Uterus (tissue), 4 donors: ENCODE results near the gene SAMD10. TPM values are rescaled to one million over a fixed set of nuclear protein-coding genes. Genes with fewer than 3 reads are reported as not detected.
A peak's percentile ranks its signal among the peaks of the same experiment; 100 is the strongest.

Source experiments
- DNase-seq, 2 donors: peaks; one replicate each; pipeline ENCODE4 v3.0.0-alpha.2; 2019 to 2020
- H3K27ac ChIP-seq, 2 donors: fragments of 200-600 bp; sonication (generic); 1 replicate in 1 of 2; 2 replicates in 1 of 2; pipeline ENCODE4 v1.5.1; 2016 to 2018
- H3K27me3 ChIP-seq, 2 donors: fragments of 200-600 bp; sonication (generic); one replicate each; pipeline ENCODE4 v1.5.1; 2018 to 2019; ENCODE audit warnings: control low read depth in 1 of 2
- H3K36me3 ChIP-seq, 2 donors: fragments of 200-600 bp; sonication (generic); one replicate each; pipeline ENCODE4 v1.5.1; 2019; ENCODE audit warnings: control low read depth in 1 of 2
- H3K4me1 ChIP-seq, 2 donors: fragments of 200-600 bp; sonication (generic); one replicate each; pipeline ENCODE4 v1.5.1; 2018 to 2019; ENCODE audit warnings: control low read depth in 1 of 2
- H3K4me3 ChIP-seq, 2 donors: fragments of 200-600 bp; sonication (generic); 1 replicate in 1 of 2; 2 replicates in 1 of 2; pipeline ENCODE4 v1.5.1; 2018 to 2019; ENCODE audit warnings: mild to moderate bottlenecking in 1 of 2
- H3K9me3 ChIP-seq, 2 donors: fragments of 200-600 bp; sonication (generic); one replicate each; pipeline ENCODE4 v1.5.1; 2019; ENCODE audit warnings: control low read depth in 1 of 2
- CTCF ChIP-seq, 4 experiments: fragments of 200-600 bp in 2 of 4; fragments of 450-650 bp in 2 of 4; sonication (generic) in 2 of 4; IDR thresholded peaks; one replicate each; pipeline ENCODE4 v1.5.1; 2016 to 2019; ENCODE audit warnings: antibody characterized with exemption in 4 of 4, mild to moderate bottlenecking in 2 of 4, moderate library complexity in 1 of 4
- POLR2A ChIP-seq, 2 donors: fragments of 450-650 bp; IDR thresholded peaks; one replicate each; pipeline ENCODE4 v1.6.1; 2016; ENCODE audit warnings: antibody characterized with exemption in 2 of 2, mild to moderate bottlenecking in 1 of 2, moderate library complexity in 1 of 2
- intact Hi-C: fragments of 100-400 bp; cut with DNase I; formaldehyde crosslinking; loops from one replicate; pipeline ENCODE4 v1.15.1; 2023; ENCODE audit warnings: low total_unique reads
- total RNA-seq, 4 donors: library from RNA; depleted of rRNA in 3 of 4; stranded (reverse); fragments of >200 nt in 3 of 4; gene quantifications; one replicate each; pipeline versions ENCODE4 v1.1.0 to v1.2.4, GENCODE V29; 2014 to 2023
- donor health status: DM: yes; HTN: yes; CAD: no.

The SAMD10 gene
- total RNA-seq, 4 donors from 2014 or later, result 0.83 to 7.6 (median 1.2) TPM; not detected in 1

- Histone ChIP-seq H3K27me3 (no peaks in the 10 kb centered on the region), H3K4me1 (peaks cover 13 to 43% of the 10 kb centered on the region in 2 donors), H3K36me3 (no peaks in the 10 kb centered on the region), H3K4me3 (no peak overlapping the region), H3K9me3 (no peaks in the 10 kb centered on the region), H3K27ac (no peak overlapping the region)
- no peak for DNase-seq
- intact Hi-C loops, result no loop called here
- no peak for TF ChIP-seq POLR2A (IDR thresholded peaks at IDR 0.05)
- no peak for TF ChIP-seq CTCF (IDR thresholded peaks at IDR 0.05)
Measured at GRCh38 chr20:63952769-63953168, 26.7 kb downstream of the SAMD10 start.

- intact Hi-C loops, result no loop called here
- DNase-seq, result no peak
- H3K36me3 ChIP-seq, result no peaks in the 10 kb centered on the region
- H3K9me3 ChIP-seq, result no peaks in the 10 kb centered on the region
- peaks cover 13 to 38% of the 10 kb centered on the region in 2 donors for H3K4me1 ChIP-seq
- no peaks in the 10 kb centered on the region for H3K27me3 ChIP-seq
- no peak overlapping the region for H3K4me3 ChIP-seq
- peak overlapping the region; percentile 89 to 98 for H3K27ac ChIP-seq
- no peak for TF ChIP-seq CTCF (IDR thresholded peaks at IDR 0.05)
- no peak for TF ChIP-seq POLR2A (IDR thresholded peaks at IDR 0.05)
Measured at GRCh38 chr20:63952210-63952535, 27.3 kb downstream of the SAMD10 start.

- H3K4me1 ChIP-seq, result peaks cover 13 to 38% of the 10 kb centered on the region in 2 donors
- no peak for DNase-seq
- no peak for TF ChIP-seq POLR2A (IDR thresholded peaks at IDR 0.05)
- TF ChIP-seq CTCF (IDR thresholded peaks at IDR 0.05), result no peak
- peak overlapping the region in 1 of 2 donors; percentile 3 for H3K4me3 ChIP-seq
- H3K36me3 ChIP-seq, result no peaks in the 10 kb centered on the region
- intact Hi-C loops, result no loop called here
- no peaks in the 10 kb centered on the region for H3K27me3 ChIP-seq
- H3K9me3 ChIP-seq, result no peaks in the 10 kb centered on the region
- H3K27ac ChIP-seq, result peak overlapping the region; percentile 89 to 98
Measured at GRCh38 chr20:63951398-63952209, 27.8 kb downstream of the SAMD10 start.

GRCh38 chr20:63950701-63951397 lies 28.6 kb downstream of the SAMD10 start:
- Histone ChIP-seq H3K27me3 (no peaks in the 10 kb centered on the region), H3K27ac (peak overlapping the region; percentile 89 to 98), H3K9me3 (no peaks in the 10 kb centered on the region), H3K36me3 (no peaks in the 10 kb centered on the region), H3K4me3 (peak overlapping the region in 1 of 2 donors; percentile 3), H3K4me1 (peaks cover 13 to 38% of the 10 kb centered on the region in 2 donors)
- no peak for DNase-seq
- intact Hi-C loops, result no loop called here
- no peak for TF ChIP-seq CTCF (IDR thresholded peaks at IDR 0.05)
- no peak for TF ChIP-seq POLR2A (IDR thresholded peaks at IDR 0.05)
